GM18498 (cell line): ENCODE measurements around the gene SLC4A11.

ENCODE experiments used
- ATAC-seq: cut with Tn5 transposase; IDR thresholded peaks from one replicate; pipeline ENCODE4 v1.9.1; 2021; ENCODE audit warnings: mild to moderate bottlenecking, moderate library complexity; ENCODE audit not compliant: unreplicated experiment

SLC4A11 gene

GRCh38 chr20:3247638-3248037 lies 8.6 kb upstream of the SLC4A11 start:
- ATAC-seq: no peak

GRCh38 chr20:3246682-3247081 lies 7.7 kb upstream of the SLC4A11 start:
- ATAC-seq: no peak

- no peak for ATAC-seq
Observed at GRCh38 chr20:3245711-3246110, 6.7 kb upstream of the SLC4A11 start.

GRCh38 chr20:3245156-3245555 lies 6.2 kb upstream of the SLC4A11 start:
- ATAC-seq: no peak

GRCh38 chr20:3244613-3245012 lies 5.6 kb upstream of the SLC4A11 start:
- ATAC-seq: no peak

- no peak for ATAC-seq
Observed at GRCh38 chr20:3243718-3244358, 4.8 kb upstream of the SLC4A11 start.

- no peak for ATAC-seq
Observed at GRCh38 chr20:3242172-3242692, 3.2 kb upstream of the SLC4A11 start.

- no peak for ATAC-seq
Observed at GRCh38 chr20:3240776-3241363, 1.9 kb upstream of the SLC4A11 start.

GRCh38 chr20:3239867-3240775 lies 1.1 kb upstream of the SLC4A11 start:
- no peak for ATAC-seq

- ATAC-seq: peak; percentile 41
Observed at GRCh38 chr20:3238616-3239025, 369 bp downstream of the SLC4A11 start.

GRCh38 chr20:3237958-3238615 lies 903 bp downstream of the SLC4A11 start:
- ATAC-seq: no peak

- ATAC-seq: no peak
Observed at GRCh38 chr20:3237011-3237957, 1.7 kb downstream of the SLC4A11 start.

- ATAC-seq: no peak
Observed at GRCh38 chr20:3235666-3236324, 3.2 kb downstream of the SLC4A11 start.

GRCh38 chr20:3233991-3234498 lies 4.9 kb downstream of the SLC4A11 start:
- no peak for ATAC-seq

GRCh38 chr20:3233131-3233990 lies 5.6 kb downstream of the SLC4A11 start:
- no peak for ATAC-seq

GRCh38 chr20:3231889-3232588 lies 7.0 kb downstream of the SLC4A11 start:
- ATAC-seq: no peak

- no peak for ATAC-seq
Observed at GRCh38 chr20:3231116-3231515, 7.9 kb downstream of the SLC4A11 start.

GRCh38 chr20:3229798-3230197 lies 9.2 kb downstream of the SLC4A11 start:
- no peak for ATAC-seq
